NCI-H1436 (cell line): ENCODE measurements around the gene PARVA.

Experiments
- DNase-seq: peaks from one replicate; lab custom pipeline; 2025; lab: John Stamatoyannopoulos, UW

The PARVA gene

GRCh38 chr11:12433121-12433520, 55.8 kb downstream of the PARVA start:
- DNase-seq, result no peak

GRCh38 chr11:12433571-12434324, 56.4 kb downstream of the PARVA start:
- DNase-seq, result no peak

GRCh38 chr11:12434325-12434654, 56.9 kb downstream of the PARVA start:
- no peak for DNase-seq

GRCh38 chr11:12435264-12435663, 57.9 kb downstream of the PARVA start:
- no peak for DNase-seq

- DNase-seq, result no peak
Measured at GRCh38 chr11:12436266-12436665, 58.9 kb downstream of the PARVA start.

GRCh38 chr11:12438291-12438690, 60.9 kb downstream of the PARVA start:
- no peak for DNase-seq

GRCh38 chr11:12439615-12440014, 62.2 kb downstream of the PARVA start:
- no peak for DNase-seq

GRCh38 chr11:12440565-12440964, 63.2 kb downstream of the PARVA start:
- DNase-seq, result no peak

GRCh38 chr11:12441231-12441861, 64.0 kb downstream of the PARVA start:
- no peak for DNase-seq

GRCh38 chr11:12444601-12445000, 67.2 kb downstream of the PARVA start:
- no peak for DNase-seq

- DNase-seq, result no peak
Measured at GRCh38 chr11:12445001-12445400, 67.6 kb downstream of the PARVA start.

GRCh38 chr11:12446863-12447262, 69.5 kb downstream of the PARVA start:
- DNase-seq, result no peak

- no peak for DNase-seq
Measured at GRCh38 chr11:12448131-12448939, 71.0 kb downstream of the PARVA start.

GRCh38 chr11:12449961-12450715, 72.8 kb downstream of the PARVA start:
- DNase-seq, result no peak

GRCh38 chr11:12451179-12451814, 73.9 kb downstream of the PARVA start:
- no peak for DNase-seq

GRCh38 chr11:12453243-12453642, 75.9 kb downstream of the PARVA start:
- DNase-seq, result no peak

GRCh38 chr11:12454782-12455181, 77.4 kb downstream of the PARVA start:
- no peak for DNase-seq

GRCh38 chr11:12455938-12456337, 78.6 kb downstream of the PARVA start:
- DNase-seq, result no peak

- no peak for DNase-seq
Measured at GRCh38 chr11:12456651-12457579, 79.5 kb downstream of the PARVA start.

- no peak for DNase-seq
Measured at GRCh38 chr11:12458042-12458441, 80.7 kb downstream of the PARVA start.

- DNase-seq, result no peak
Measured at GRCh38 chr11:12459374-12459773, 82.0 kb downstream of the PARVA start.
